GM21526 (cell line): ENCODE measurements around the gene NR1I2.
A peak's percentile ranks its signal among the peaks of the same experiment; 100 is the strongest.

Experiments used
- ATAC-seq: cut with Tn5 transposase; IDR thresholded peaks from one replicate; pipeline ENCODE4 v1.9.1; 2021; ENCODE audit warnings: moderate library complexity; ENCODE audit not compliant: unreplicated experiment, low FRiP score

Gene NR1I2

GRCh38 chr3:119781330-119782198 lies at the start of gene NR1I2:
NR1I2 (plus strand) TSS chr3:119782101.
- ATAC-seq, result no peak

GRCh38 chr3:119733812-119734211 lies 48.1 kb upstream of the NR1I2 start:
- ATAC-seq, result no peak

- ATAC-seq, result no peak
Measured at GRCh38 chr3:119738741-119739140, 43.2 kb upstream of the NR1I2 start.

GRCh38 chr3:119741657-119742590 lies 40.0 kb upstream of the NR1I2 start:
- ATAC-seq, result no peak

GRCh38 chr3:119743921-119744320 lies 38.0 kb upstream of the NR1I2 start:
- ATAC-seq, result no peak

- ATAC-seq, result no peak
Measured at GRCh38 chr3:119745942-119746341, 36.0 kb upstream of the NR1I2 start.

GRCh38 chr3:119746423-119746822 lies 35.5 kb upstream of the NR1I2 start:
- no peak for ATAC-seq

GRCh38 chr3:119747357-119747756 lies 34.5 kb upstream of the NR1I2 start:
- ATAC-seq, result no peak

- no peak for ATAC-seq
Measured at GRCh38 chr3:119748991-119749390, 32.9 kb upstream of the NR1I2 start.

- no peak for ATAC-seq
Measured at GRCh38 chr3:119751423-119751822, 30.5 kb upstream of the NR1I2 start.

GRCh38 chr3:119759962-119760361 lies 21.9 kb upstream of the NR1I2 start:
- peak; percentile 90 for ATAC-seq

- no peak for ATAC-seq
Measured at GRCh38 chr3:119762876-119763275, 19.0 kb upstream of the NR1I2 start.

GRCh38 chr3:119763466-119763865 lies 18.4 kb upstream of the NR1I2 start:
- no peak for ATAC-seq

- no peak for ATAC-seq
Measured at GRCh38 chr3:119765239-119765638, 16.7 kb upstream of the NR1I2 start.

- no peak for ATAC-seq
Measured at GRCh38 chr3:119767936-119768601, 13.8 kb upstream of the NR1I2 start.

- ATAC-seq, result no peak
Measured at GRCh38 chr3:119768668-119769393, 13.1 kb upstream of the NR1I2 start.

- no peak for ATAC-seq
Measured at GRCh38 chr3:119769394-119770149, 12.3 kb upstream of the NR1I2 start.

GRCh38 chr3:119774444-119774843 lies 7.5 kb upstream of the NR1I2 start:
- peak; percentile 94 for ATAC-seq

GRCh38 chr3:119776304-119776703 lies 5.6 kb upstream of the NR1I2 start:
- ATAC-seq, result no peak
